GM21360 (cell line): ENCODE results near the gene RAB23.
"Not testable (repeated sequence)": the region's sequence is repeated elsewhere in the genome, so short reads cannot be mapped to it uniquely, and the experiment has no call there.

Experiments used
- ATAC-seq: cut with Tn5 transposase; IDR thresholded peaks from one replicate; pipeline ENCODE4 v1.9.1; 2021; ENCODE audit warnings: mild to moderate bottlenecking, moderate library complexity; ENCODE audit not compliant: unreplicated experiment

Gene RAB23

DNA sequence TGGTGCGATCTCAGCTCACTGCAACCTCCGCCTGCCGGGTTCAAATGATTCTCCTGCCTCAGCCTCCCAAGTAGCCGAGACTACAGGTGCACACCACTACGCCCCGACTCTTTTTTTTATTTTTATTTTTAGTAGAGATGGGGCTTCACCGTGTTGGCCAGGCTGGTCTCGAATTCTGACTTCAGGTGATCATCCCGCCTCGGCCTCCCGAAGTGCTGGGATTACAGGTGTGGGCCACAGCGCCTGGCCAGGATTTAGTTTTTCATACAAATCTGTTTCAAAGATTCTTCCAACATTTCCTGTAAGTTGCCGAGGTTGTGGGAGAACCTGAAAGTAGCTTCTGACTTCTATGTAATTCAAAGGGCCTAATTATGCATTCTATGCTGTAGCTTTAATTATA lies 21.4 kb upstream of the RAB23 start:
- ATAC-seq, result not testable (repeated sequence)

DNA sequence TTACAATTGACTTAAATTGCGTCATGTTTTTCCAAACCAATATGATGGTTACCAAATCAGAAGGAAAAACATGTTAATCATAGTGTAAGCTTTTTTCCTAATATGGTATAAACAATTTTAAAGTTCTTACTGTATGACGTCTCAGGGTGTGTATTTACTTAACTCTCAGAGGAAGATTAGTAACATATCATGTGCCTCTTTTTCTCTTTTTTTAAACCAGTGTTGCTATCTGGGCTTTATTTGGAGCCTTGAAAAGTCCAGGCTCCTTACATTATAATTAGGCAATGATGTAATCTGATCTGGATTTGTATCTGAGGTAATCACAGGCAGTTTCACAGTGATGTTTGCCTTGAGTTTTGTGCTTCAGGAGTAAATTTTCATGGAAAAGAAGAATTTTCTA lies 20.4 kb upstream of the RAB23 start:
- ATAC-seq, result no peak

DNA sequence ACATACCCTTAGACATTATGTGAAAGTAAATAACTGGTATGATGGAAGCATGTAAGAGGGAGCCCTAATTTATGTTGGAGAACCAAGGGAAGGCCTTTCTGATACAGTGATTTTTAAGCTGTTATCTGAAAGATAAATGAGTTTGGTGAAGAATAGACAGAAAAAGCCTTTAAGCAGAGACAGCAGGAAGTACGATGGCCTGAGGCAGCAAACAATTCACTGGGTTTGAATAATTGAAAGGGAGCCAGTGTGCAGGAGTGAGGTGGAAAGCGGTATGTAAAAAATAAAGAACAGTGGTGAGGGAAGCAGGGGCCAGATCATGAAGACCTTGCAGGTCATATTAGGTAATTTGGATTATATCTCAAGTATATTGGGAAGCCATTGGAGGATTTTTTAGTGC lies 4.1 kb upstream of the RAB23 start:
- no peak for ATAC-seq

DNA sequence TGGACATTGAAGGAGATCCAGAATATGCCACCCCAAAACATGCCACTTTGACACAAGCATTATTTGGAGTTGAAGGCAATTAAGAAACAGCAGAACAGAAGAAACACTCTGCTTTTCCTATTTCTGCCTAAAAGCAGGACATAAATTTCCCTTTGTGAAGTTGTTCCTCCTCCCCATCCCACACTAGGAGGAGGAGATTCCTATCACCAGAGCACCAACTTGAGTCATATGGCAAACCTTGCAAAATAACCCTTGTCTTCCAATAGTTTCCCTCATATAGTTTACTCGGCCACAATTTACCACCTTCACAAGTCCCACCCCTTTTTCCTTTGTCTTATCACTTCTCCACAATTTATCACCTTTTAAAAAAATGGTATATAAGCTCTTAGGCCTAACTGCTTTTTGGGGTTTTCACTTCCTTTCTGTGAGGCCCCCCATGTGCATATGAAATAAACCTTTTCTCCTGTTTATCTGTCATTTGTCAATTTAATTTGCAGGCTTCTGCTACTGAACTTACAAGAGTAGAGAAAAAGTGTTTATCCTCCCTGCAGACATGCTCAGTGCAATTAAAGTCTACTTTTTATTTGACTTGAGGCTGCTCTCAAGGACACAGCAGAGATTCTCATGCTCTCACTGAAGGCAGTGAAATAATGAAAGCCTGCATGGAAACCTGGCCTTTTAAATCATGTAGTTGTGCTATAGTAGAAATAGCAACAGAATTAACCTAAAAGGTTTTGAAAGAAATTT lies 2.8 kb upstream of the RAB23 start:
- no peak for ATAC-seq

DNA sequence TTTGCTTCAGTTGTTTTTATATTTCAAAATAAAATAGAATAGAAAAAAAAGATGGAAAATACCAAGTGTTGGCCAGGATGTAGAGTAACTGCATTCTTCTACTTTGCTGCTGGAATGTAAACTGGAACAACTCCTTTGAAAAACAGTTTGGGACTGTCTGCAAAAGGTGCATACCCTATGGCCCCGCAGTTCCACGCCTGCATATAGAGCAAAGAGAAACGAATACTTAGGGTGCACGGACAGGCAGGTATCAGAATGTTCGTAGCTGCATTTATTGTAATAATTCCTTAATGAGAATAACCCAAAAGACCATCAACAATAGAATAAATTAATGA lies 603 bp upstream of the RAB23 start:
- ATAC-seq, result no peak

DNA sequence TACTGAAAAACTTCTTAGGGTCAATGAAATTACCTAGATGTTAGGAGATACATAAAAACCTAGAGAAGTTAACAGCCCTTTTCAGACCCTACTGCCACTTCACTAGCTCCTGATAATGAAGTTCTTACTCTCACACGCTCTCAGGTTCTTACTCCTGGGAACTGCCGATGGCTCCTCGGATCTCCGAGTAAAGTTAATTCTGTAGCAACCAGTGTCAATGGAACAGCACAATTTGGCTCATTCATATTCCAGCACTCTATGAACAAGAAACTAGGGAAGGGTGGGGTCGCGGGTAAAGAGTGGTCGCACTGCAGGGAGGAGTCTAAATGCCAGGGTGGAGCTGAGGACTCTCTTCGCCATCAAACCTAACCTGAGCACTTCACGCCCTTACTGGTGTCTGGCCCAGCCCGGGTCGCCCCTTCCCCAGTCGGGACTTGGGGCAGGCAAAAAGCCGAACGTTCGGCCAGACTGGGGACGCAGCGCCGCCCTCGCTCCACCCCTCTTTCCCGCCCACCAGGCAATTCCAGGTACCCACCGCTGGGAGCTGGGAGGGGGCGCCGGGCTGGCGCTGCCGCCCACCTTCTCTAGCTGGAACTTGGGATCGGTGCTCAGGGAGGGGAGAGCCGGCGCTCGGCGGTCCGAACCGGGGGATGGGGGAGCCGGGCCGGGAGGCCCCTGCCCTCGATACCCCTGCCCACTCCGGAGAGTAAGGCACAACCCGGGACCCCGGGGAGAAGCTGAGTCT lies 744 bp downstream of the RAB23 start:
- ATAC-seq, result peak; percentile 53

DNA sequence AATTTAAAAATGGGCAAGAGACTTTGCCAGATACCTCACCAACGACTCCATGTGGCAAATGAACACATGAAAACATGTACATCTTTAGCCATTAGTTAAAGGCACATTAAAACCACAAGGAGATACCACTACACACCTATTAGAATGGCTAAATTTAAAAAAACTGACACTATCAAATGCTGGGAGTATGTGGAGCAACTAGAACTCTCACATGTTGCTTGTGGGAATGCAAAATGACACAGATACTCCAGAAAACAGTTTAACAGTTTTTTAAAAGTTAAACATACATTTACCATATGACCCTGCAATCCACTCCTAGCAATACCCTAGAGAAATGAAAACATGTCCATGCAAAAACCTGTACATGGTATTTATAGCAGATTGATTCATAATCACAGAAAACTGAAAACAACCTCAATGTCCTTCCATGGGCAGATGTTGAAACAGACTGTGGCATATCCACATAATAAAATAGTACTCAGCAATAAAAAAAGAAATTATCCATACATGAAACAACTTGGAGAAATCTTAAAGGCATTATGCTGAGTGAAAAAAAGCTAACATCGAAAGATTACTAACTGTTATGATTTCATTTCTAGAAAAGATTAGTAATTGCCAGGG lies 1.9 kb downstream of the RAB23 start:
- ATAC-seq, result no peak

DNA sequence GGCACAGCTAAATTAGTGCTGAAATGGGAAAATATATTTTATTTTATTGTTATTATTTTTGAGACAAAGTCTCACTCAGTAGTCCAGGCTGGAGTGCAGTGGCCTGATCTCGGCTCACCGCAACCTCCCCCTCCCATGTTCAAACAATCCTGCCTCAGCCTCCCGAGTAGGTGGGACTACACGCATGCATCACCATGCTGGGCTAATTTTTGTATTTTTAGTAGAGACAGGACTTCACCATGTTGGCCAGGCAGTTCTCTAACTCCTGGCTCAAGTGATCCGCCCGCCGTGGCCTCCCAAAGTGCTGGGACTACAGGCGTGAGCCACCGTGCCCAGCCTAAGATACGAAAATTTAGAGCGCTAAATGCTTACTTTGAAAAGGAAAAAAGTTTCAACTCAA lies 4.8 kb downstream of the RAB23 start:
- ATAC-seq, result no peak

DNA sequence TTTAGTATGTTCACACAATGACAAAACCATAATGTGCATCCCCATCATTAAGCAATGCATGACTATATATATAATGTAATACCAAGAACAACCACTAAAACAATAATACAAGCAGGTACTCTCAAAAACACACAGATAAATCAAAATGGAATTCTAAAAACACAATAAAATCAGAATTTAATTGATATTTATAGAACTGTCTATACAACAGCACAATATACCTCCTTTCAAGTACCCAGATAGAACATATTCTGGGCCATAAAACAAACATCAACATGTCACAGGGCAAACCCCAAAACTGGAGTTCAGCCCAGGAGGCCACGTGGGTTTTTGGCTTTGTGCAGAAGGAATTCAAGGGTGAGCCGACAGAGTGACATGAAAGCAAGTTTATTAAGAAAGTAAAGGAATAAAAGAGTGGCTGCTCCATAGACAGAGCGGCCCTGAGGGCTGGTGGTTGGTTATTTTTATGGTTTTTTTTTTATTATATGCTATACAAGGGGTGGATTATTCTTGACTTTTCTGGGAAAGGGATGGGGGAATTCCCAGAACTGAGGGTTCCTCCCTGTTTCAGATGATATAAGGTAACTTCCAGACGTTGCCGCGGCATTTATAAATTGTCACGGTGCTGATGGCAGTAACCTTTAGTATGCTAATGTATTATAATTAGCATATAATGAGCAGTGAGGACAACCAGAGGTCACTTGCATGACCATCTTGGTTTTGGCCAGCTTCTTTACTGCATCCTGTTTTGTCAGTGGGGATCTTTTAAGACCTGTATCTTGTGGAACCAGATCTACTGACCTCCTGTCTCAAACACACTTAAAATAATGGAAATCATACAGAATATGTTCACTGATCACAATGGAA lies 5.6 kb downstream of the RAB23 start:
- no peak for ATAC-seq

DNA sequence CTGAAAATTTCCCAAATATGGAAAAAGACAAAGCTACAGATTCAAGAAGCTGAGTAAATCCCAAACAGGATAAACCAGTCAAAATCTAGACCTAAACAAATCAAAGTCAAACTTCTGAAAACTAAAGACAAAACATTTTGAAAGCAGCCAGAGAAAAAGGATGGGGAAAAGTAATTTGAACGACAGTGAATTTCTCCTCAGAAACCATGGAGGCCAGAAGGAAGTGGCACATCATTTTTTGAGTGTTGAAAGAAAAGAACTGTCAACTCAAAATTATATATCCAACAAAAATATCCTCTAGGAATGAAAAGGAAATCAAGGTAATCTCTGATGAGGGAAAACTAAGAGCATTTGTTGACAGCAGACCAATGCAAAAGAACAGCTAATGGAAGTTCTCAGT lies 6.8 kb downstream of the RAB23 start:
- ATAC-seq, result no peak

DNA sequence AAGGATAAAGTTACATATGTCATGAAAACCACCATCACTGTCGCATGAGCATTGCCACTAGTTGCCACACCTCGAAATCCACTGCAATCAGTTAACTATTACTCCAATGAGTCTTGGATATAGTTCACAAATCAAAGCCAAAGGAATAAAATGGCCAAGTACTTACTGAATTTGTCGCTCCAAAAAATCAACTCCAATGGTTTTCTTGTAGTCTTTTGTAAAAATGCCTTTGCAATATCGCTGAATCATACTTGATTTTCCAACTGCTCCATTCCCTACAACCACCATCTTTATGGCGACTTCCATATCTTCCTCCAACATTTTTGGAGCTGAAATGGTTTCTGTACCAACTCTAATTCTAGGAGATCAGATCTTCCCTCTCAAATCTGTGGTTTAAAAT lies 12.0 kb downstream of the RAB23 start:
- ATAC-seq, result no peak

DNA sequence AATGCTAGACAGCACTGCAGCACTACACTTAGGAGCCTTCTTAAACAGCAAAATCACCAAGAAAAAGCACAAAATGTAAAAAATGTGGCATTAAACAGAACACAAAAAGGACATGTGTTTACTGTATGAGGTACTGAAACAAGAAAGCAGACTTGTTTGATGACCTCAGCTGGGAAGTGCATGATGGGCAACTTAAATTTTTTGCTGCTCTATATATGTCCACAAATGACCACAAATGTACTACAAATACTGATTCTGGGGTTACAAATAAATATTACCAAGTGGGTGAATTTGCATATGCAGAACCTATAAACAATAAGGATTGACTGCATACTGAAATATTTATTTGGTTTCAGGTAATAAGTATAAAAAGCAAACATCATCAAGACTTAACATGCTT lies 13.1 kb downstream of the RAB23 start:
- ATAC-seq, result no peak

DNA sequence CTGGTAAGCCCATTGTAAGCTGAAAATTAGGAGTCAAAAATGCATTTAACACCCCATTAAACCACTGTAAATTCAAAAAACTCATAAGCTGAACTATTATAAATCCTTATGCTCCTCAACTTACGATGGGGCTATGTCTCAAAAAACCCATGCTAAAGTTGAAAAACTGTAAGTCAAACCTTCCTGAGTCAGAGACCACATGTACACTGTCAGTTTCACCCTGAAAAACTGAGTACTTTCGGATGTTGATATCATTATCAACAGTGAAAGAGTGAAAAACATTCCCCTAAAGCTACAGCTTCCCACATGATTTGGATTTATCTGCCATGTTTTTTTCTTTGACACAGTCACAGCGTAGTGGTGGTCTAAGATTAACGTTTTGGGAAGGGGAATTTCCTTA lies 14.2 kb downstream of the RAB23 start:
- ATAC-seq, result no peak

DNA sequence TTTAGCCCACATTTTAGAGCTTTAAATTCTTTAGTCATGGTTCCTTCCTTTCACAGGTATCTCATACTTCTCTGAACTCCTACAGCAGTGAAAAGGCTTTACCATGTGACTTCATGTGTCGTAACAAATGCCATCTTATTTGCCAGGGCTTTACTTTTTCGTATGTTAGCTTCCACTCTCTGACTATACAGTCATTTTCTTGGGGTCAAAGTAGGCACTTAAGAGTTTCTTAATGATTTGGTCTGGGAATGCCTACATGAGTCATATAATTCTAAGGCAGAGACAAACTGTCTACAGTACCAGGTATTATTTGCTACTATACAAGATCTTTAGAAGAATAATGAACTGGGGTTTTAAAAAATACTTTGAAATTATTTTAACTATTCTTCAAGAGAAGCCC lies 15.0 kb downstream of the RAB23 start:
- no peak for ATAC-seq

DNA sequence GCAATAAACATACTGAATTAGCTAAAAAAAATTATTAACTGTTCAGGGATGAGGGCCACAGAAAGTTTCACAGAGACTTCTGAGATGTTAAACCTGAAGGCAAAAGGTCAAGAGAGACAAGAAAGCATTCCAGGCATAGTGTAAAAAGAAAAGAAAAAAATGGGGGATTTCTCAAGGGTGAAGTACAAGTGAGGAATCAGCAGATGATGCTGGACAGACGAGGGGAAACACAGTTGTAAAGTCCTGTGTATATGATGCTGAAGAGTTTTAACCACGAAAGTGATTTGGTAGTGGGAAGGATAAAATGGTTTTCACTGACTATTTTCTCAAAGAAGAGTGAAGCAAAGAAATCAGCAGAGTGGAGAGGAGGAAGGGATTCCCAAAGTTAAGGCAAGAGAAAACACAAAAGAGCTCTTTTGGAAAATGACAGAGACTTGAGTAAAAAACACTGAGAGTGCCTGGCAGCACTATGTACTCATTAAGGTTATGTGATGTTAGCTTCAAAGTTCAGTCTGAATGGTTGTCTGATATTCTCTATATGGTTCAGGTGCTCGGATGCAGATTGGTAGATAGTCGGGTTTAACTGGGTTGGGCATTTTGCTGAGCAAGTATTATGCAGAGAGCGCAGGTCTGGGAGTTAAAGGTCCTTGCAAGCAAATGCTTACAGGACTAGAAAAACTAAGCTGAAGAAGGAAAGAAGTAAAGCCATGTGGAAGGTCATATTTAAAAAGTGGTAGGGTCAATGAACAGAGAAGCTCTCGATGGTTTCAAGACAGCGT lies 16.4 kb downstream of the RAB23 start:
- no peak for ATAC-seq

DNA sequence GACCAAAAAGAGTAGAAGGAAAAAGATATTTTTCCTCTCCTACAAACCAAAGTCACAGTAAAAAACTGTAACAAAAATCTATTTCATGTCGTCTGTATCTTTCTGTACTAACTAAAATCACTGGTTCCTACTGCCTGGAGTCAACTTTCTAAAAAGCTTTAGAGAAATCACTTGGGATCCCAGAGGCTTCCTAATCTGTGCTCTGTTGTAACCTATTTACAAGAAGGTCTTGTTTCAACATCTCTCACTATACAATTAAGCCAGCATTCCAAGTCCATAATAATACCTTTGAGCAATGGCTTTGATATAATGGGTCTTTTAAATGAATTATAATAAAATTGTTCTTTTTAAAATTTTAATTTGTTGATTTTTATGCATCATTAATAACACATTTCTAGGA lies 20.4 kb downstream of the RAB23 start:
- ATAC-seq, result no peak

DNA sequence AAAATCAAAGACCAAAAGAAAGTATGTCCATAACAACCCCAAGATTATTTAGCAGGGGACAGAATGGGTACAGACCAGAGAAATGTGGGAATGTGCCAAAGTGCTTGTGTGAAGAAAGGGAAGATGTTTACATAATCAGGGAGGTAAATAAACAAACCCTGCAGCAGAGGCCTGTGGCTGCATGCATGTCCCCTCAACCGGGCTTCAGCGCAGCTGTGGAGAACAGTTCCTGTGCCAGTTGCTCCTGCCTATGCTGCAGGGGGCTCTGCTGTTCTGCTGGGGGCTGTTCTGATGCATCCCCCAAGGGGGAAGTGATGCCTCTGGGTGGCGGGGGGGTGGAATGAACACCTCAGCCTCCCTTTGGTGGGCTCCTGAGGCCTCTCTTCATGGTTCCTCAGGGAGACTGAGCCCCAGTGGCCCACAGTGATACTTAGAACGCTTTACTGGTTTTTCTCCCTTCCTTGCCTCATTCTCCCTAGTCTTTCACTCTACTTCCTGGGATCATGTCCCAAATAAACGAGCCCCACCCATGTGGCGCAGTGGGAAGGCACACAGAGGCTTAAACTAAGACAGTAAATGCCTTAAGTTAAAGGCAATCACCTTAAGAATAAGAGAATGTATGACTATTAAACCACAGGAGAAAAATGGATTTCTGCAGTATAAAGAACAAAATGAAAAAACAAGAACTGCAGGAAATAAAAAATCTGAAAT lies 23.0 kb downstream of the RAB23 start:
- ATAC-seq, result no peak

DNA sequence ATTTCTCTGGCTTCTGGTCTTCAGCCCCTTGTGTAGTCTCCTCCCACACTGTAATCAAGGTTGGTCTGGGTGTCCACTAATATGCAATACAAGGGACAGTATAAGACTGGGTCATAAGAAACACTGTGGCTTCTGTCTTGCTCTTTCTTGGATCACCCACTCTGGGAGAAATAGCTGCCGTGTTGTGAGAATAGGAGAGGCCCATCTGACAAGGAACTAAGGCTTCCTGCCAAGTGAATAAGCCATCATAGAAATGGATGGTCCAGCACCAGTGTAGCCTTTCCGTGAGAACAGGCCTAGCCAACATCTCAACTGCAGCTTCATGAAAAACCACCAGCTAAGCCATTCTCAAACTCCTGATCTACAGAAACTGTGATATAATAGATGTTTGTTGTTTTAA lies 26.6 kb downstream of the RAB23 start:
- ATAC-seq, result no peak

DNA sequence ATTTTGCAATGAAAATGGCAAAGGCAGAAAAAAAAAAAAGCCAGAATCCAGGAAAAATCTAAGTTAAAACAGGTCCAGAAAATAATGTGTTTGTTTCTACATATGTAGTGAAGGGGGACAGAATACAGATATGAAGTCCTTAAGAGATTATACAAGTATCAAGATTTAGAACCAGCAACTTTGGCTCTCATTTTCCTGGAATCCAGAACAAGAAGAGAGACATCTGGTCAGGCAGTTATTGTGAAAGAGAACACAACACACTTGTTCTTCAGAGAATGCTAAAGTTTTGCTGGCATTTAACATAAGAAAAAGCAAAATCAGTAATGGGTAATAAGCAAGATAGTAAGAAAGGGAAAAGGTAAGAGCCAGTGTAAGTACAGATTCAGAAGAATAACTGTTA lies 28.9 kb downstream of the RAB23 start:
- ATAC-seq, result no peak

DNA sequence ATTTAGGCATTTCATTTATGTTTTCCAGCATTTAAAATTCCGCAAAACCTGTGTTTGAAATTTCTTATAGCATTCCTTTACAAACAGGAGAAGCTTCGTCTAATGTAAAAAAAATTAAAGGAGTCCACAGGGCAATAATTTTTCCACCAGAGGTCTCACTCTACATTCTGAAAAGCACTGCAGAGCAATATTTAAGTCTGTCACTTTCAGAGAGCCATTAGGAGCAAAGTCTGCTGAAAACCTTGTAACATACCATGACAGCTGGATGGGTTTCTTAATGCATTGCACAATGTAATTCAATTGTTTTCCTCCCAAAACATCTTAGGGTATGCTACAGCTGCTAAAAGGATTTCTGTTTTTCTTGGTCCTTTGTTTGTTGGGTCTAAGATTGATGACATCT lies 32.0 kb downstream of the RAB23 start:
- no peak for ATAC-seq
